GM13977 (cell line): ENCODE data around the gene CHI3L1.

Source experiments
- DNase-seq: peaks from one replicate; pipeline ENCODE4 v3.0.0; 2012; ENCODE audit warnings: low spot score
- CTCF ChIP-seq: IDR thresholded peaks from 2 replicates; pipeline ENCODE4 v1.5.1; 2012; ENCODE audit warnings: mild to moderate bottlenecking, control low read depth; ENCODE audit not compliant: insufficient read depth; ENCODE audit errors: extremely low read depth, missing control alignments
- in situ Hi-C: fragments of 300-500 bp; cut with MboI; formaldehyde crosslinking; loops from one replicate; pipeline ENCODE4 v1.12.0; 2022; ENCODE audit warnings: low sequenced_read_pairs, low pct_unique_long_range_greater_than_20kb, mixed read lengths, inconsistent platforms; ENCODE audit not compliant: unreplicated experiment

Gene CHI3L1

GRCh38 chr1:203199816-203200571 is 13.5 kb upstream of the CHI3L1 start:
- TF ChIP-seq CTCF = no peak
- DNase-seq = no peak
- in situ Hi-C loops = no loop called here

GRCh38 chr1:203199481-203199815 is 12.9 kb upstream of the CHI3L1 start:
- no peak for TF ChIP-seq CTCF

GRCh38 chr1:203199002-203199401 is 12.5 kb upstream of the CHI3L1 start:
- in situ Hi-C loops = no loop called here
- TF ChIP-seq CTCF = no peak
- no peak for DNase-seq

More at GRCh38 chr1:203199481-203199815, 12.9 kb upstream of the CHI3L1 start:
- in situ Hi-C loops = no loop called here
- no peak for DNase-seq

GRCh38 chr1:203197625-203198024 is 11.1 kb upstream of the CHI3L1 start:
- TF ChIP-seq CTCF = no peak
- no peak for DNase-seq
- in situ Hi-C loops = no loop called here

GRCh38 chr1:203196371-203196770 is 9.9 kb upstream of the CHI3L1 start:
- no peak for TF ChIP-seq CTCF

GRCh38 chr1:203190949-203191348 is 4.4 kb upstream of the CHI3L1 start:
- DNase-seq = no peak
- TF ChIP-seq CTCF = no peak
- in situ Hi-C loops = no loop called here

More at GRCh38 chr1:203196371-203196770, 9.9 kb upstream of the CHI3L1 start:
- in situ Hi-C loops = no loop called here
- no peak for DNase-seq

- TF ChIP-seq CTCF = no peak
- no peak for DNase-seq
- in situ Hi-C loops = no loop called here
Measured at GRCh38 chr1:203189951-203190352, 3.4 kb upstream of the CHI3L1 start.
